HG02943 (cell line): Measurements from ENCODE around the gene EN2.

ENCODE experiments used
- ATAC-seq: cut with Tn5 transposase; IDR thresholded peaks from one replicate; pipeline ENCODE4 v1.9.1; 2021; ENCODE audit warnings: mild to moderate bottlenecking, low read depth, moderate library complexity; ENCODE audit not compliant: unreplicated experiment

Gene EN2

GRCh38 chr7:155483868-155484325 lies 26.0 kb downstream of the EN2 start:
- no peak for ATAC-seq

- no peak for ATAC-seq
These were observed 26.8 kb downstream of the EN2 start for GRCh38 chr7:155484483-155485399.

GRCh38 chr7:155486783-155487508 lies 29.0 kb downstream of the EN2 start:
- ATAC-seq = no peak

GRCh38 chr7:155487509-155488482 lies 29.9 kb downstream of the EN2 start:
- no peak for ATAC-seq

GRCh38 chr7:155488483-155489127 lies 30.7 kb downstream of the EN2 start:
- no peak for ATAC-seq

GRCh38 chr7:155489158-155489840 lies 31.4 kb downstream of the EN2 start:
- no peak for ATAC-seq

GRCh38 chr7:155489862-155490696 lies 32.1 kb downstream of the EN2 start:
- ATAC-seq = peak; percentile 42

GRCh38 chr7:155490697-155491628 lies 33.0 kb downstream of the EN2 start:
- ATAC-seq = peak; percentile 95

GRCh38 chr7:155491812-155492211 lies 33.9 kb downstream of the EN2 start:
- no peak for ATAC-seq

- ATAC-seq = no peak
These were observed 36.0 kb downstream of the EN2 start for GRCh38 chr7:155493744-155494538.

- no peak for ATAC-seq
These were observed 36.6 kb downstream of the EN2 start for GRCh38 chr7:155494551-155494950.

- ATAC-seq = no peak
These were observed 37.7 kb downstream of the EN2 start for GRCh38 chr7:155495440-155496248.

- ATAC-seq = no peak
These were observed 38.5 kb downstream of the EN2 start for GRCh38 chr7:155496267-155497005.

GRCh38 chr7:155497149-155497901 lies 39.4 kb downstream of the EN2 start:
- ATAC-seq = no peak
